GM21381 (cell line): ENCODE measurements around the gene MAPK14.

ENCODE experiments used
- ATAC-seq: cut with Tn5 transposase; IDR thresholded peaks from one replicate; pipeline ENCODE4 v1.9.1; 2021; ENCODE audit warnings: mild to moderate bottlenecking, moderate library complexity; ENCODE audit not compliant: unreplicated experiment

The MAPK14 gene

GRCh38 chr6:36132246-36132895 lies 104.8 kb downstream of the MAPK14 start:
- ATAC-seq, result no peak

DNA sequence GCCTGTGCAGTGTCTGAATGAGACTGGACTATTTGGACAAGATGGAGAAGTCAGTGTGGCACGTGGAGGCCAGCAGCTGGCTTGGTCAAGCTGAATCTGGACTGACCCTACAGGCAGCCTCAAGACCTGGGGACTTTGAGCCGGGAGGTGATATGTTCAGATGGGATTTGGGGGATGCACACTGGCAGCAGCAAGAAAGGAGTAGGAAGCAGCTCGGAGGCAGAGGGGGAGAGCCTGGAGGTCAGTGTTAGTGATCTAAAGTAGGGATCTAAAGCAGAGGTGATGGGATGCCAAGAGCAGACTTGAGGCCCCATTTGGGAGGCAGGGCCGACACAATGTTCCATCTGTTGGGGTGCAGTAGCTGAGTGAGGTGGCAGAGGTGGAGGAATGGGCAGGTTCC lies 105.5 kb downstream of the MAPK14 start:
- no peak for ATAC-seq

DNA sequence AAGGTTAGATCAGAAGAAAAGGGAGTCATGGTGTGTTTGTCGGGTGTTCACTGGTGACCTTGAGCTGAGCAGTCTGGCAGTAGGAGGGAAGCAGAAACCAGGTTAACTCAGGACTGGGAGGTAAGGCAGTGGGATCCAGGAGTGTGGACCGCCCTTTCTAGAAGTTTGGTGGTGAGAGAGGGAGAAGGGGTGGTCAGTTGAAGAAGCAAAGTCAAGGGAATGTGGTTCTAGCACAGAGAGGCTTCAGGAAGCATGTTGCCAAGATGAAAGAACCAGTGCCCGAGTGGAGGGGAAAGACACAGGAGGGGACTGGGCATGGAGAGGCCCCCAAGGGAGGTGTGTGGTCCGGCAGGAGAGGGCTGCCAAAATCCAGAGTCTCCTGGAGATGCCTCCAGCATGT lies 106.3 kb downstream of the MAPK14 start:
- no peak for ATAC-seq

DNA sequence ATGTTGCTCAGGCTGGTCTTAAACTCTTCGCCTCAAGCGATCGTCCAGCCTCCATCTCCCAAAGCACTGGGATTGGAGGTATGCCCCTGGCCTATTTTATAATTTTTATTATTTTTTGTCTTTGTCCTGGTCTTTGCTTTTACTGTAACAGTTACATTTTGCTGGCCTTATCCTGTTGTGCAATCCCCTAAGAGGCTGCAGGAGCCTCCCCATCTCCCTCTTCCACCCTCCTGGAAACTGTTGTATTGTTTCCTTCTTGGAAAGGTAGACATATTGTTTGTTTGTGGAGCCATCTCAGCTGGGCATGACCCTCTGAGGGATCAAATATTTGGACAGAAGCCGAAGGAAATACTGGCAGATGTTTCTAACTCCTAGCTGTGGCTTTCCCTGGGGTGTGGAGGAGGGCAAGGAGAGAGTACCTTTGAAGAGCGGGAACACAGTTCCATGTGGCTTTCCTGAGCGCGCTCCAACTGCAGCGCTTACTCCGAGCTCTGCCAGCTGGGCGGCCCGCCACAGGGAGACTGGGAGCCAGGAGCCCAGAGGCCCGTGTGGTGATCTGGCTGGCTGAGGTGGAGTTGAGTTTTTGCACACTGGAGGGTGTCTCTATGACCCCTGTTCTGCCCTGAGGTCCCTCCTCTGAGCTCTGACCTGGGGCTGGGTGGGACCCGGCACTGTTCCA lies 107.6 kb downstream of the MAPK14 start:
- no peak for ATAC-seq

GRCh38 chr6:36136034-36136433 lies 108.4 kb downstream of the MAPK14 start:
- ATAC-seq, result no peak

- no peak for ATAC-seq
These were observed 108.9 kb downstream of the MAPK14 start for GRCh38 chr6:36136551-36136950.

DNA sequence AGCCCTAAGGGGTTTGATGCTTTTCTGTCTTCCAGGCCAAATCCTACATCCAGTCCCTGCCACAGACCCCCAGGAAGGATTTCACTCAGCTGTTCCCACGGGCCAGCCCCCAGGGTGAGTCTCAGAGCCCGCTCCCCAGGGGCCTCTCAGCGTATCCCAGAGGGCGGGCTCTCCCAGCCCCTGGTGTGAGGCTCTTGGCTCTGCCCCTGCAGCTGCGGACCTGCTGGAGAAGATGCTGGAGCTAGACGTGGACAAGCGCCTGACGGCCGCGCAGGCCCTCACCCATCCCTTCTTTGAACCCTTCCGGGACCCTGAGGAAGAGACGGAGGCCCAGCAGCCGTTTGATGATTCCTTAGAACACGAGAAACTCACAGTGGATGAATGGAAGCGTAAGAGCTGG lies 111.1 kb downstream of the MAPK14 start:
- ATAC-seq, result no peak

GRCh38 chr6:36139431-36139830 lies 111.8 kb downstream of the MAPK14 start:
- ATAC-seq, result no peak

GRCh38 chr6:36139991-36140710 lies 112.5 kb downstream of the MAPK14 start:
- no peak for ATAC-seq

DNA sequence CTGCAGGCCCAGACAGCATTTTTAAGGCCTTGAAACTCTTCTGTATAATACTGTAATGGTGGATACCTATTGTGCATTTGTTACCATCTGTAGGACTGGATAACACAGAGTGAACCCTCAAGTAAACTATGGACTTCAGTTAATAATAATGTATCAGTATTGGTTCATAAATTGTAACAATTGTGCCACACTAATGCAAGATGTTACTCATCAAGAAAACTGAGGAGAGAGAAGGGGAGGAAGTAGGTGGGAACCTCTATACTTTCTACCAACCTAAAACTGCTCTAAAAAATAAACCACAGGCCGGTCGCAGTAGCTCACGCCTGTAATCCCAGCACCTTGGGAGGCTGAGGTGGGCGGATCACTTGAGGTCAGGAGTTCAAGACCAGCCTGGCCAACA lies 113.5 kb downstream of the MAPK14 start:
- ATAC-seq, result no peak

- ATAC-seq, result no peak
These were observed 114.4 kb downstream of the MAPK14 start for GRCh38 chr6:36141961-36142360.

- ATAC-seq, result no peak
These were observed 115.6 kb downstream of the MAPK14 start for GRCh38 chr6:36142971-36143838.

- ATAC-seq, result no peak
These were observed 117.9 kb downstream of the MAPK14 start for GRCh38 chr6:36145495-36145894.

DNA sequence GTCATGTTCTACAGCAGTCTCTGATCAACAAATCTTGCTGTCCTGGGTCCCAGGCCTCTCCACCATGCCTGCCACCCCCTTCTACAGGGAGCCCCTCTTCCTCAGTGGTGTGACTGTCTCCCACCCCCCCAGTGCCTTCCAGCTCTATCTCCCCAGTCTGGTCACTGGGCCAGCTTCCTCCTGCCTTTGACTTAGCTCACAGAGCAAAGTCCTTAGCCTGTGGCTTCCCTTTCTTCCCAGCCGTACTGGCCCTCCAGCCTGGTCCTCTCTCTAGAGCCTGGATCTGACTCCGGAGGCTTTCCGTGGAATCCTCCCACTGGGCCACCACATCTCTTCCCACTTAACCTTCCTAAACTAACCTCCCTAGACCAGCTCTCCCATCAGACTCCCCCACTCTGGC lies 119.7 kb downstream of the MAPK14 start:
- ATAC-seq, result no peak

- no peak for ATAC-seq
These were observed 121.9 kb downstream of the MAPK14 start for GRCh38 chr6:36149476-36149875.

GRCh38 chr6:36150283-36150682 lies 122.7 kb downstream of the MAPK14 start:
- ATAC-seq, result no peak

DNA sequence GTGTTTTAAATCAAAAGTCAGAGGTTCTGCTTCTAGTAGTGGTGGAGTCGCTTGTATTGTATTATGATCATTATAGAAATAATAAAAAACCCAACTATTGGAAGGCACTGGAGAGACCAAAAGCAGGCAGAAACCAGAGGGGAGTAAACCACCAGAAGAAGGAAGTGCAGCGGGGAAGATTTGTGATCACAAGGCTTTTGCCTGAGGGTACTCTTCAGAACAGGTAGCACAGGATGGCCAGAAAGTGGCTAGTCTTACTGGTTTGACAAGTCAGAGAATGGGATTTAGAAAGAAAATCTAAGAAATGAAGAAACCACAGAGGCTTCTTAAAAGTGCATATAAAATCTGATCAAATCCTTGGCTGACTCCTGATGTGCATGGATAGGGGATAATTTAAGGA lies 126.7 kb downstream of the MAPK14 start:
- no peak for ATAC-seq

DNA sequence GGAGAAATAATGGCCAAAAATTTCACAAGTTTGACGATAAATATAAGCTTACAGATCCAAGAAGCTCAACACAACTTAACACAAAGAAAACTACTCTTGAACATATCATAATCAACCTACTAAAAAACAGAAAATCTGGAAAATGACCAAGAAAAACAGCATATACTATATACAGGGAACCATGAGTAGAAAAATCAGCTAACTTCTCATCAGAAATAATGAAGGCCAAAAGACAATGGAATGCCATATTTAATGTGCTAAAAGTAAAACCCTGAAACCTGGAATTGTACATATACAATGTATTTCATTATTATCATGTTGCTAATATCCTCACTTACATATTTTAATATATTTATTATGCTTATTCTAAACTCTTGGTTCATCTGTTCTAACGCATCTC lies 128.1 kb downstream of the MAPK14 start:
- no peak for ATAC-seq

DNA sequence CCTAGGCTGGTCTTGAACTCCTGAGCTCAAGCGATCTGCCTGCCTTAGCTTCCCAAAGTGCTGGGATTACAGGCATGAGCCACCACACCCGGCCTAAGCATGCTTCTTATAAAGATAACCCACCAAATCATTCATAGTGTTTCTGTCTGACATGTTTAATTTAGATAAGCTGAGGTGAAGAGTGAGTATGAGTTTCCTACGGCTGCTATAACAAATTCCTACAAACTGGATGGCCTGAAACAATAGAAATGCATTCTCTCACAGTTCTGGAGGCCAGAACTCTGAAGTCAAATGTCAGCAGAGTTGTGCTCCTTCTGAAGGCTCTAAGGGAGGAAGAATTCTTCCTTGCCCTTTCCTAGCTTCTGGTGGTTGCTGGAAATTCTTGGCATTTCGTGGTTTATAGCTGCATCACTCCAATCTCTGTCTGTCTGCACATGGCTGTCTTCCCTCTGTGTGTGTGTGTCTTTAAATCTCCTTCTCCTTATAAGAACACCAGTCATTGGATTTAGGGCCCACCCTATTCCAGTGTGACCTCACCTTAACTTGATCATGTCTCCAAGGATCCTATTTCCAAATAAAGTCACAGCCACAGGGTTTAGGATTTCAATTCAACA lies 132.6 kb downstream of the MAPK14 start:
- no peak for ATAC-seq
